Esophagus squamous epithelium (tissue), 5 donors: ENCODE data around the gene CCDC88C. TPM values are rescaled to one million over a fixed set of nuclear protein-coding genes. Genes with fewer than 3 reads are reported as not detected.

Source experiments
- DNase-seq: peaks from one replicate; lab custom pipeline; 2025; lab: John Stamatoyannopoulos, UW
- H3K27ac ChIP-seq, 4 donors: fragments of 200-600 bp; sonication (generic); one replicate each; pipeline ENCODE4 v1.5.1; 2016 to 2019; ENCODE audit warnings: mild to moderate bottlenecking in 1 of 4
- H3K27me3 ChIP-seq, 4 donors: fragments of 200-600 bp; sonication (generic); 1 replicate in 3 of 4; 2 replicates in 1 of 4; pipeline versions ENCODE4 v1.5.1 to v1.6.0; 2017 to 2021; ENCODE audit warnings: antibody characterized with exemption in 1 of 4
- H3K36me3 ChIP-seq, 3 donors: fragments of 200-600 bp; sonication (generic); one replicate each; pipeline ENCODE4 v1.5.1; 2016 to 2019
- H3K4me1 ChIP-seq, 3 donors: fragments of 200-600 bp; sonication (generic); one replicate each; pipeline ENCODE4 v1.5.1; 2017 to 2019
- H3K4me3 ChIP-seq, 4 donors: fragments of 200-600 bp; sonication (generic); 1 replicate in 3 of 4; 2 replicates in 1 of 4; pipeline ENCODE4 v1.5.1; 2016 to 2019; ENCODE audit warnings: mild to moderate bottlenecking in 2 of 4, moderate library complexity in 1 of 4
- H3K9me3 ChIP-seq, 3 donors: fragments of 200-600 bp; sonication (generic); one replicate each; pipeline ENCODE4 v1.5.1; 2016 to 2019
- CTCF ChIP-seq, 6 experiments: fragments of 450-650 bp in 4 of 6; fragments of 200-600 bp in 2 of 6; sonication (generic) in 2 of 6; IDR thresholded peaks; one replicate each; pipeline ENCODE4 v1.5.1; 2016 to 2019; ENCODE audit warnings: antibody characterized with exemption in 6 of 6, mild to moderate bottlenecking in 4 of 6, moderate library complexity in 4 of 6
- POLR2A ChIP-seq, 4 donors: fragments of 450-650 bp; IDR thresholded peaks; one replicate each; pipeline ENCODE4 v1.6.1; 2017; ENCODE audit warnings: antibody characterized with exemption in 4 of 4, mild to moderate bottlenecking in 4 of 4, moderate library complexity in 3 of 4
- WGBS, 2 donors: methylation state at CpG; one replicate each; pipeline ENCODE4 v1.1.5; 2018; 5-methylcytosine and 5-hydroxymethylcytosine counted together
- intact Hi-C: fragments of 100-400 bp; cut with DNase I; formaldehyde crosslinking; loops from one replicate; pipeline ENCODE4 v1.15.0; 2022
- total RNA-seq, 4 donors: library from RNA; depleted of rRNA; stranded (reverse); fragments of >200 nt; gene quantifications; one replicate each; pipeline ENCODE4 v1.1.0, GENCODE V29; 2016
- donor health status: DM: yes; HTN: yes; CAD: no.

CCDC88C gene
- total RNA-seq, 4 donors from 2014 or later = 23.2 to 31.5 (median 29.9) TPM

DNA sequence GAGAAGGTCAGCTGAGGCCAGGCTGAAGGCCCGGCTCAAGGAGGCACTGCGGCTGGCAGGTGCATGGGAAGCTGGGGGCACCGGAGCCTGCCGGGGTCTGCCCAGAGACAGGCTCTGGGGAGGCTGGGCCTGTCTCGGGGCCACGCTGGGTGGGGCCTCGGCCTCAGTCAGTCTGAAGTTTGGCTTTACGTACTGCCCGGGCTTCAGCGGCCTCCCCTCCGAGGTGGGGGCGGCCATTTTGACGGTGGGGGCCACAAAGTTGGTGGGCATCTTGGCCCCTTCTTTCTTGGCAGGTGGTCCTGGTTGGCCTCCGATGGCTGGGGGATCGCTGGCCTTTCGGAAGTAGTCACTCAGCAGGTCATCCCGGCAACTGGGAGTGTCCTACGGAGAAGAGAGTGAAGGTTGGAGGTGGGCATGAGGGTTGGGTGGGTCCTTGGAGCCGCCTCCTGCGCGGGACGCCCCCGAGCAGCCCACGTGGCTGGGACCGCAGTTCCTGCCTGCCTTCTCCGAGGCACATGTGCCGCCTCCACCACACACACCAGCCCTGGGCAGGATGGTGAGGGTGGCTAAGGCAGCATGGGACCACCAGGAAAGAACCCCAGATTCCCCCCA lies 144.2 kb downstream of the CCDC88C start:
- Histone ChIP-seq H3K4me1 (peaks cover 0 to 25% (median 25%) of the 10 kb centered on the region in 3 donors), H3K4me3 (no peak overlapping the region), H3K9me3 (no peaks in the 10 kb centered on the region), H3K27ac (no peak overlapping the region), H3K36me3 (peaks cover 6 to 66% (median 9%) of the 10 kb centered on the region in 3 donors), H3K27me3 (no peaks in the 10 kb centered on the region)
- intact Hi-C loops = no loop called here
- no peak for DNase-seq
- WGBS, 2 donors = 98% methylated on average over 14 of the region's 27 CpGs; no CpG with 5 or more reads in 1 of the 2 donors
- no peak for TF ChIP-seq POLR2A (IDR thresholded peaks at IDR 0.05)
- no peak for TF ChIP-seq CTCF (IDR thresholded peaks at IDR 0.05)

- Histone ChIP-seq H3K4me3 (no peak overlapping the region), H3K27me3 (no peaks in the 10 kb centered on the region), H3K9me3 (no peaks in the 10 kb centered on the region), H3K27ac (no peak overlapping the region), H3K4me1 (peaks cover 0 to 18% (median 17%) of the 10 kb centered on the region in 3 donors), H3K36me3 (peaks cover 6 to 58% (median 9%) of the 10 kb centered on the region in 3 donors)
- no peak for DNase-seq
- TF ChIP-seq CTCF (IDR thresholded peaks at IDR 0.05) (no peak), POLR2A (IDR thresholded peaks at IDR 0.05) (no peak)
- intact Hi-C loops = no loop called here
- WGBS, 2 donors = 41 to 70% methylated on average over 12 of the region's 43 CpGs
Measured at GRCh38 chr14:91272341-91273272, 145.0 kb downstream of the CCDC88C start.

GRCh38 chr14:91271639-91272038 lies 146.0 kb downstream of the CCDC88C start:
- H3K27me3 ChIP-seq = no peaks in the 10 kb centered on the region
- no peak overlapping the region for H3K4me3 ChIP-seq
- TF ChIP-seq POLR2A (IDR thresholded peaks at IDR 0.05) (no peak), CTCF (IDR thresholded peaks at IDR 0.05) (no peak)
- 85 to 93% methylated on average over 8 of the region's 9 CpGs for WGBS, 2 donors
- no peaks in the 10 kb centered on the region for H3K9me3 ChIP-seq
- intact Hi-C loops = no loop called here
- peaks cover 0 to 15% (median 13%) of the 10 kb centered on the region in 3 donors for H3K4me1 ChIP-seq
- DNase-seq = no peak
- H3K36me3 ChIP-seq = peaks cover 6 to 48% (median 9%) of the 10 kb centered on the region in 3 donors
- no peak overlapping the region for H3K27ac ChIP-seq

- no peaks in the 10 kb centered on the region for H3K9me3 ChIP-seq
- H3K36me3 ChIP-seq = peaks cover 6 to 41% (median 9%) of the 10 kb centered on the region in 3 donors
- 72 to 90% methylated on average over 2 to 3 of the region's 8 CpGs for WGBS, 2 donors
- H3K27ac ChIP-seq = no peak overlapping the region
- no peak for DNase-seq
- no peak overlapping the region for H3K4me3 ChIP-seq
- H3K27me3 ChIP-seq = no peaks in the 10 kb centered on the region
- intact Hi-C loops = no loop called here
- peaks cover 0 to 18% (median 15%) of the 10 kb centered on the region in 3 donors for H3K4me1 ChIP-seq
- TF ChIP-seq CTCF (IDR thresholded peaks at IDR 0.05) (no peak), POLR2A (IDR thresholded peaks at IDR 0.05) (no peak)
Measured at GRCh38 chr14:91270619-91271018, 147.0 kb downstream of the CCDC88C start.

- intact Hi-C loops = no loop called here
- no peak for DNase-seq
- Histone ChIP-seq H3K36me3 (peaks cover 6 to 37% (median 9%) of the 10 kb centered on the region in 3 donors), H3K9me3 (no peaks in the 10 kb centered on the region), H3K4me1 (peaks cover 1 to 22% (median 17%) of the 10 kb centered on the region in 3 donors), H3K27me3 (no peaks in the 10 kb centered on the region), H3K4me3 (no peak overlapping the region), H3K27ac (no peak overlapping the region)
- WGBS, 2 donors = 95 to 100% methylated on average over 5 to 6 of the region's 6 CpGs
- no peak for TF ChIP-seq CTCF (IDR thresholded peaks at IDR 0.05)
- no peak for TF ChIP-seq POLR2A (IDR thresholded peaks at IDR 0.05)
Measured at GRCh38 chr14:91270188-91270587, 147.4 kb downstream of the CCDC88C start.
